Mammary epithelial cell (primary cell): ENCODE data around the gene TMEM183A.

Source experiments
- CTCF ChIP-seq, 2 donors: IDR thresholded peaks in 1 of 2; conservative IDR thresholded peaks in 1 of 2; 2 replicates each; pipeline ENCODE4 v1.5.1; 2011 to 2012; ENCODE audit warnings: inconsistent platforms in 2 of 2, low read length in 2 of 2, mild to moderate bottlenecking in 2 of 2, control low read depth in 1 of 2, low read depth in 1 of 2; ENCODE audit not compliant: insufficient read depth in 1 of 2; ENCODE audit errors: extremely low read depth in 1 of 2
- EZH2 ChIP-seq: IDR thresholded peaks from 2 replicates; pipeline ENCODE4 v1.6.1; 2012; ENCODE audit warnings: low read length, inconsistent platforms, borderline replicate concordance

DNA sequence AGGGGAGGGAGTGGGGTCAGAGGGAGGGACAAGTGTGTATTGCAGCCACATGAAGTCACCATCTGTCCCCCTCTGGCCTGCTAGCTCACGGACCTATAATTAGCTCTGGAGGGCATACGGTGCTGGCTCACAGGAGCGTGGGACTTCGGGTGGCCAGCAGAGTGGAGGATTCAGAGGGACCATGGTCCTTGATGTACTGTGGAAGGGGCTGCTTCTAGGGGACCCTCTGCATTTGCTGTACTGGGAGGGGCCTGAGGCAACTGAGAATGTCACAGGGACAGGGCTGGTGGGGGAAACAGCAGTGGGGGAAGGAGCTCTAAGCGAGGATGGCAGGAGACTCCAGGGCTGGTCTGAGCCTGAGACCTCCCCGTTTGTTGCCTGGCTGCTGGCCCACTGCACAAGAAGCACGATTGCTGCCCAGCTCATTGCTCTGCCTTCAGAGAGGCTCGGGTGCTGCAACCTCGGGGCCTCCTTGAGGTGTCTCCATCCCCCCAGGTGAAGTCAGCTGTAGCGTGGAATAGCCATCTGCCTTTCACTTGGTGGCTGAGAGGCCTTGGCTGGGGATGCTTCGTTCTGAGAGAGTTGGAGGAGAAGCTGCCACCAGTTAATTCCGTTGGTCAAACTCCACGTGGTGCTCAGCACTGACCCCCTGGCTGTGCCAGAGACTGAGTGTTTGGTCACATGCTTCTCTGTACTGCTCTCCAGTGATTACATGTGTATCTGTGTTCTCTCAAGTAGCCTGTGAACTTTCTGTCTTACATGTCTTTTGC, 21.8 kb downstream of the TMEM183A start:
- TF ChIP-seq CTCF (conservative IDR thresholded peaks at IDR 0.05 in 1 of 2, IDR thresholded peaks at IDR 0.05 in 1 of 2; ENCODE audit: extremely low read depth in 1 of 2, insufficient read depth in 1 of 2, low read depth in 1 of 2, low read length in 2 of 2) (no peak), EZH2 (no peak)
